ENCODE data around the gene GJA4.

GJA4 gene

DNA sequence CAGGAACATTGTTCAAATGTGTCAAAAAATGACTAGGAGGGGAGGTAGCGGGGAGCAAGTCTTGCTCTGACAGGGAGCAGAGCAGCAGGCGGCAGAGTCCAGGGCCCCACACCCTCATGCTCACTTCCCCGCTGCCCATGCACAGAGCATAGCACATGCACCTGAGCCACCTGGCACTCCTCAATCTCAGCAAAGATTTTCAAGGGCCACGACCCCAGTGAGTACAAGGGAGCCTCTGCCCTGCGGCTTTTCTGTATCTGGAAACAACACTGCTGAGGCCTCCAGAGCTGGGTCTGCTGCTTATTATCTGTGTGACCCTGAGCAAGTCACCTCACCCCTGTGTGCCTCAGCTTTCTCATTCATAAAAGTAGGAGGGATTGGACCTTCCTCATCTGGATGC, 12.8 kb upstream of the GJA4 start:
- no peak for TF ChIP-seq CTCF (IDR thresholded peaks at IDR 0.05)

DNA sequence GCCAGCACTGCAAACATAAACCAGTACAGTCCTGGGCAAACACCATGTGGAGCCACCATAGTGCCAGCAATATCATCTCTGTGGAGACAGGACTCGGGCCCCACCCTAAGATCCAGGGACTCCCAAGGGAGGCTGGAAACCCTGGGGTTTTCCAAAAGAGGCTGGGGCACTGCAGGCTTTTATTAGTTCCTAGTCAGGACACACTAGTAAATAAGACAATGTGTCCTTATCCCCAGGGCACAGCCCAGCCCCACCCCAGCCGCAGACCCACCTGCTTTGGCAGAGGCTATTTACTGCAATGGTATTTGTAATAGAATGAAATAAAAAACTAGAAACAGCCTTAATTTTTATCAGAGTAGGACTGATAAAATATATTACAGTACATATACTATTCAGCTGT, 12.3 kb upstream of the GJA4 start:
- TF ChIP-seq CTCF (IDR thresholded peaks at IDR 0.05), result no peak

- no peak for TF ChIP-seq CTCF (IDR thresholded peaks at IDR 0.05)
Observed at GRCh38 chr1:34781071-34781843, 11.5 kb upstream of the GJA4 start, which contains the start of gene GJB3. GJB3 (plus strand) TSS chr1:34781214; CDS start chr1:34784763, 3,549 bp downstream.

- TF ChIP-seq CTCF (IDR thresholded peaks at IDR 0.05), result no peak
Observed at GRCh38 chr1:34781844-34782391, 10.9 kb upstream of the GJA4 start.

DNA sequence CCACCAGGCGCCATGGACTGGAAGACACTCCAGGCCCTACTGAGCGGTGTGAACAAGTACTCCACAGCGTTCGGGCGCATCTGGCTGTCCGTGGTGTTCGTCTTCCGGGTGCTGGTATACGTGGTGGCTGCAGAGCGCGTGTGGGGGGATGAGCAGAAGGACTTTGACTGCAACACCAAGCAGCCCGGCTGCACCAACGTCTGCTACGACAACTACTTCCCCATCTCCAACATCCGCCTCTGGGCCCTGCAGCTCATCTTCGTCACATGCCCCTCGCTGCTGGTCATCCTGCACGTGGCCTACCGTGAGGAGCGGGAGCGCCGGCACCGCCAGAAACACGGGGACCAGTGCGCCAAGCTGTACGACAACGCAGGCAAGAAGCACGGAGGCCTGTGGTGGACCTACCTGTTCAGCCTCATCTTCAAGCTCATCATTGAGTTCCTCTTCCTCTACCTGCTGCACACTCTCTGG, 8.0 kb upstream of the GJA4 start:
- no peak for TF ChIP-seq CTCF (IDR thresholded peaks at IDR 0.05)

DNA sequence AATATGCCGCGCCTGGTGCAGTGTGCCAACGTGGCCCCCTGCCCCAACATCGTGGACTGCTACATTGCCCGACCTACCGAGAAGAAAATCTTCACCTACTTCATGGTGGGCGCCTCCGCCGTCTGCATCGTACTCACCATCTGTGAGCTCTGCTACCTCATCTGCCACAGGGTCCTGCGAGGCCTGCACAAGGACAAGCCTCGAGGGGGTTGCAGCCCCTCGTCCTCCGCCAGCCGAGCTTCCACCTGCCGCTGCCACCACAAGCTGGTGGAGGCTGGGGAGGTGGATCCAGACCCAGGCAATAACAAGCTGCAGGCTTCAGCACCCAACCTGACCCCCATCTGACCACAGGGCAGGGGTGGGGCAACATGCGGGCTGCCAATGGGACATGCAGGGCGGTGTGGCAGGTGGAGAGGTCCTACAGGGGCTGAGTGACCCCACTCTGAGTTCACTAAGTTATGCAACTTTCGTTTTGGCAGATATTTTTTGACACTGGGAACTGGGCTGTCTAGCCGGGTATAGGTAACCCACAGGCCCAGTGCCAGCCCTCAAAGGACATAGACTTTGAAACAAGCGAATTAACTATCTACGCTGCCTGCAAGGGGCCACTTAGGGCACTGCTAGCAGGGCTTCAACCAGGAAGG, 7.4 kb upstream of the GJA4 start:
- no peak for TF ChIP-seq CTCF (IDR thresholded peaks at IDR 0.05)

GRCh38 chr1:34785875-34786470, 6.8 kb upstream of the GJA4 start:
- no peak for TF ChIP-seq CTCF (IDR thresholded peaks at IDR 0.05)

Data from LNCAP (cell line).